HG03378 (cell line): ENCODE data around the gene LSR.

Source experiments
- ATAC-seq: cut with Tn5 transposase; IDR thresholded peaks from one replicate; pipeline ENCODE4 v1.9.1; 2021; ENCODE audit warnings: mild to moderate bottlenecking, moderate library complexity; ENCODE audit not compliant: unreplicated experiment

Gene LSR

DNA sequence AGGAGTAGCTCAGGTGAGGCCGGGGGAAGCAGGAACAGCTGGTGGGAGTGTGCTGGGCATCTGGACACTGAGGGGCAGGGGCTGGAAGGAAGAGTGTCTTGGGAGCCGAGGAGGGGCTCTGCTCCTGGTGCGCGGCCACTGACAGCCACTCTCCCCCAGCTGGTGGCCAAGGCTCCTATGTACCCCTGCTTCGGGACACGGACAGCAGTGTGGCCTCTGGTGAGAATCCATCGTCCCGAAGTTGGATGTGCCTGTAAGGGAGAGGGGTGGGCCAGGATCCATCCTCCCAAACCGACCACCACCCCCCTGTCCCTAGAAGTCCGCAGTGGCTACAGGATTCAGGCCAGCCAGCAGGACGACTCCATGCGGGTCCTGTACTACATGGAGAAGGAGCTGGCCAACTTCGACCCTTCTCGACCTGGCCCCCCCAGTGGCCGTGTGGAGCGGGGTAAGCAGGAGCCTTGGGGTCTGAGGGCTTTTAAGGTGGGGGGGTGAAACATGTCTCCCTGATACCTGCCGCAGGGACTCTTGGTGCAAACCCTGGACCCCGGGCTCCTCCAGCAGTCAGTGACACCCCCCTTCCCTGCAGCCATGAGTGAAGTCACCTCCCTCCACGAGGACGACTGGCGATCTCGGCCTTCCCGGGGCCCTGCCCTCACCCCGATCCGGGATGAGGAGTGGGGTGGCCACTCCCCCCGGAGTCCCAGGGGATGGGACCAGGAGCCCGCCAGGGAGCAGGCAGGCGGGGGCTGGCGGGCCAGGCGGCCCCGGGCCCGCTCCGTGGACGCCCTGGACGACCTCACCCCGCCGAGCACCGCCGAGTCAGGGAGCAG lies 17.9 kb downstream of the LSR start:
- no peak for ATAC-seq

DNA sequence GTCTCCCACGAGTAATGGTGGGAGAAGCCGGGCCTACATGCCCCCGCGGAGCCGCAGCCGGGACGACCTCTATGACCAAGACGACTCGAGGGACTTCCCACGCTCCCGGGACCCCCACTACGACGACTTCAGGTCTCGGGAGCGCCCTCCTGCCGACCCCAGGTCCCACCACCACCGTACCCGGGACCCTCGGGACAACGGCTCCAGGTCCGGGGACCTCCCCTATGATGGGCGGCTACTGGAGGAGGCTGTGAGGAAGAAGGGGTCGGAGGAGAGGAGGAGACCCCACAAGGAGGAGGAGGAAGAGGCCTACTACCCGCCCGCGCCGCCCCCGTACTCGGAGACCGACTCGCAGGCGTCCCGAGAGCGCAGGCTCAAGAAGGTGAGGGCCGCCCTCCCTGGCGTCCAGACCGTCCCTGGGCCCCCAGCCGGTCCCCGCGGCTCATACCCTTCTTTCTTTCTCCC lies 18.6 kb downstream of the LSR start:
- ATAC-seq, result no peak

DNA sequence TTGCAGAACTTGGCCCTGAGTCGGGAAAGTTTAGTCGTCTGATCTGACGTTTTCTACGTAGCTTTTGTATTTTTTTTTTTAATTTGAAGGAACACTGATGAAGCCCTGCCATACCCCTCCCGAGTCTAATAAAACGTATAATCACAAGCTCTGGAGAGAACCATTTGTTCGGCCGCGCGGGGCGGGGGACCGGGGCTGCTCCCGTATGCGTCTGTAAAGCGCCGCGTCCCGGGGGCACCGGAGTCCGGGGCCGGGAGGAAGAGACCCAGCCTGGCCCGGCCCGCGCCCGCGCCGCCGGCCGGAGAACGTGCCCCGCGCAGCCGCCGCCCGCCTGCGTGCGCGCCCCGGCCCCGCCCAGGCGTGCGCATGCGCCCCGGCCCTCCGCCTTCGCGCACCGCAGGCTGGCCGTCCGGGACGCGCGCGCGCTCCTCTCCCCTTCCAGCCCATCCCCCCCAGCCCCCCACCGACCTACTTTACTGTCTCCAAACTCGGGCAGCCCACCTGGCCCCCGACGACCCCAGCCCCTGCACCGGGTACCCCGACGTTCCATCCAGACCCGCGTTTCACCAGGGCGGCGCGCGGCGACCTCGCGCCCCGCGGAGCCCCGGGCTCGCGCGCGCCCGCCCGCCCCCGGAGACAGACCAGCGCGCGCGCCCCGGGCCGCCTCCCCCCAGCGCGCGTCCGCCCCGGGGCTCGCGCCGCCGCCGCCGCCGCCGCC lies 19.2 kb downstream of the LSR start:
- no peak for ATAC-seq

DNA sequence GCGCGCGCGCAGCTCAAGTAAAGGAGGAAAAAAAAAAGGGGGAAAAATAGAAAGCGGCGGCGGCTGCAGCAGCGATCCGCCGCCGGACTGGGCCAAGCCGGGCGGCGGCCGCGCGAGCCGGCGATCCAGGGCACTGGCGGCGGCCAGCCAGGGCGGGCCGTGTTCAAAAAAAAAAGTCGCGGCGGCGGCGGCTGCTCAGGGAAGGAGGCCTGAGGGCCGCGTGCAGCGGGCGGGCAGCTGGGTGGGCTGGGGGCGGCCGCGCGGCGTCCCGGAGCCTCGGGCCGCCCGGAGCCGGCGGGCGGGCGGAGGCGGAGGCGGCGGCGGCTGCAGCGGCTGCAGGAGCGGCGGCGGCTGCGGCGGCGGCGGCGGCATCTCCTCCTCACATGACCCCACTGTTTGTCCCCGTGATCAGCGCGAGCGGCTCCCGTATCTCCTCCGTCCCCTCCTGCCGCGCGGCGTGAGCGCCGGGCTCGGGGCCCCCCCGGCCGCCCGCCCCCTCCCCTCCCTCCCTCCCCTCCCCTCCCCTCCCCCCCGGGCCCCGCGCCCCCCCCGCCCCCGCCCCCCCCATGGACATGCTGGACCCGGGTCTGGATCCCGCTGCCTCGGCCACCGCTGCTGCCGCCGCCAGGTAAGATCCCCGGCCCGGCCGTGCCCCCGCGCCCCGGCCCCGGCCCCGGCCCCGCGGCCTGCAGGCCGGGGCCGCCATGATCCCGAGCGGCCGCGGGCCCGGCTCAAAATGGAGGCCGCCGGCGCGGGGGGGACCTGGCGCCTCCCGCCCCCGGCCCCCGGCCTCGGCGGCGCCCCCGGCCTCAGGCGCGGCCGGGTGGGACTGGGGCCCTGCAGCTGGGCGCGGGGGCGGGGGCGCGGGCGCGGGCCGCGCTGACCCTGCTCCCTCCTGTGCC lies 20.0 kb downstream of the LSR start, which contains the start of gene USF2:
Gene USF2, plus strand, starts transcription at position 427 of the 902 bp plus-strand sequence. Its CDS starts 140 bp downstream, at position 567.
- no peak for ATAC-seq

DNA sequence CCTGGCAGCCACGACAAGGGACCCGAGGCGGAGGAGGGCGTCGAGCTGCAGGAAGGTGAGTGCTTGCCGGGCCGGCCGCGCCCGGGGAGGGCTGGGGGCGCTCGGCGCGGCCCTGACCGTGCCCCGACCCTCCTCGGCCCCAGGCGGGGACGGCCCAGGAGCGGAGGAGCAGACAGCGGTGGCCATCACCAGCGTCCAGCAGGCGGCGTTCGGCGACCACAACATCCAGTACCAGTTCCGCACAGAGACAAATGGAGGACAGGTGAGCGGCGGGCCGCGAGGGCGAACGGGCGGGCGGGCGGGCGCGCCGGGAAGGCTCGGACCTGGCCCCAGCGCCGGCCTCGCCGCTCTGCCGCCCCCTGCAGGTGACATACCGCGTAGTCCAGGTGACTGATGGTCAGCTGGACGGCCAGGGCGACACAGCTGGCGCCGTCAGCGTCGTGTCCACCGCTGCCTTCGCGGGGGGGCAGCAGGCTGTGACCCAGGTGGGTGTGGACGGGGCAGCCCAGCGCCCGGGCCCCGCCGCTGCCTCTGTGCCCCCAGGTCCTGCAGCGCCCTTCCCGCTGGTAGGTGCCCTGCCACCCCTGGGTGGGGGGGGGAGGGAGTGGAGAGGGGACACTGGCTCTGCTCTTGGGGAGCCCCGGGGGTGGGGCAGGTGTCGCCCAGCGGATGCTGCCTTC lies 20.8 kb downstream of the LSR start:
- ATAC-seq, result peak; percentile 44

DNA sequence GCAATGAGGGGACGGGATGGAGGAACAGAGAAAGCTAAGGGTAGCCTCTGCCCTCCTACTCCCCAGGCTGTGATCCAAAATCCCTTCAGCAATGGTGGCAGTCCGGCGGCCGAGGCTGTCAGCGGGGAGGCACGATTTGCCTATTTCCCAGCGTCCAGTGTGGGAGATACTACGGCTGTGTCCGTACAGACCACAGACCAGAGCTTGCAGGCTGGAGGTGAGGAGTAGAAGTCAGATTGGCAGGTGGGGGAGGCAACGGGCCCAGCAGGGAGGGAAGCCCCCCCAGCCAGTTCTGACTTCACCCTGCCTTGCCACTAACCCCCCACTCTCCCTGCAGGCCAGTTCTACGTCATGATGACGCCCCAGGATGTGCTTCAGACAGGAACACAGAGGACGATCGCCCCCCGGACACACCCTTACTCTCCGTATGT lies 21.6 kb downstream of the LSR start:
- ATAC-seq, result no peak

DNA sequence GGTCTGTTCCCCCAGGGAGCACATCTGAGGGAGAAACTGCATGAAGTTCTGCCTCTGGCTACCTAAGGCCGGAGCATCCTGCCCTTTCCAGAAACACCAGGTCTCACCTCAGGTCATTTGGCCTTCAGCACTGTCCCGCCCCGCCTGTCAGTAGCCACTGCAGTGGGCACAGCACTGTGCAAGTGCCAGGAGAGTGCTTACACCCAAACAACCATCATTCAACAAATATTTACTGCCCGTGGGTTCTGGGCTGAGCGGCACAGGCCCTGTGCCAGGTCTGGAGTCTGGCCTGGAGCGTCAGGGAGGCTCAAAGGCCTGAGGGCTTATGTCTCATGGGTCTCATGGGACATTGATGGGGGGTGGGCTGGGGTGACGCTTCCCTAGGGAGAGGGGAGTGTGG lies 22.7 kb downstream of the LSR start:
- no peak for ATAC-seq

DNA sequence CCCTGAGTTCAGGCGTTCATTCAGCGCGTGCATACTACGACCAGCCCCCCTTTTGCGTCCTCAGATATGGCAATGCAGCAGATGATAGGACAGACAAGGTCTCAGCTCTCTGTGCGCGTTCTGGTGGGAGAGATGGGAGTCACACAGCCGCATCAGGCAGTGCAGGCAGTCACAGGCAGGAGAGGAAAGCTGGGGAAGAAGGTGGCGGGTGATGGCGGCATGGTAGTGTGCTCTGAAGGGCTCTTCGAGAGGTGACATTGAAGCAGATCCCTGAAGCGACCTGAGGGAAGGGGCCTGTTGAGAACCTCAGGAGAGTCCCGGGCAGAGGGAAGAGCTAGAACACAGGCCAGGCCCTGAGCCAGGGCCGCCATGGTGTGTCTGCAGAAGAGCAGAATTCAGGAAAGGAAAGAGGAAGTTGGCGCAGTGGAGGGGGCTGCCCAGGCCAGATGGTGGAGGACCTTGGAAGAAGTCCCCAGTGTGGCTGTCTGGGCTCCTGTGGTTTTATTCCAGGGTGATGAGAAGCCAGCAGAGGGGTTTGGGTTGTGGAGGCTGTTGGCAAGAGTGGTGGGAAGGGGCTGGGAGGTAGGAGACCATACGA lies 23.4 kb downstream of the LSR start:
- no peak for ATAC-seq

DNA sequence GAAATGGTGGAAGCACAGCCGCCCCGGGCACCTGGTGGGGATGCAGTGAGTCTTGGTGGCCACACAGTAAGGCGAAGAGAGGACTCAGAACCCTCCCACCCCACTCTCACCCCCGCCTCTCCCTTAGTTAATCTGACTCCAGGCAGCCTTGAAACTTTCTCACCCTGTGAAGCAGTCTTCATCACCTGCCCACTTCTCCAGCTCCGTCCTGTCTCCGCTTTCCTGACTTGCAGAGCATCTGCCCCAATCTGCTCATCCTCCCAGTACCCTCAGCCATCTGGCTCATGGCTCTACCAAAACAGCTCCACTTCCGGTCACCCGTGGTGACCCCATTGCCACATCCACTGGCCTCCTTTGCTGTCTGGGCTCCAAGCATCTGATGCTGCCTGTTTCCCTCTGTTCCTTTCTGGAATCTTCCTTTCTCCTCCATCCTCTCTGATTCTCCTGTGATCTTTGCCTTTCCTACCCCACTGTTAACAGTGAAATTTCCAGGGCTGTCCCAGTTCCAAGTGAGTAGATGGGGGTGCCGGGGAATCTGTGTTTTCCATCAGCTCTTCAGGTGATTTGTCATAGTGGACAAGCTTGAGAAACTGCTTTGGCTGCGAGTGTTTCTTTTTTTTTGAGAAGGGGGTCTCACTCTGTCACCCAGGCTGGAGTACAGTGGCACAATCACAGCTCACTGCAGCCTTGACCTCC lies 24.3 kb downstream of the LSR start:
- ATAC-seq, result no peak

DNA sequence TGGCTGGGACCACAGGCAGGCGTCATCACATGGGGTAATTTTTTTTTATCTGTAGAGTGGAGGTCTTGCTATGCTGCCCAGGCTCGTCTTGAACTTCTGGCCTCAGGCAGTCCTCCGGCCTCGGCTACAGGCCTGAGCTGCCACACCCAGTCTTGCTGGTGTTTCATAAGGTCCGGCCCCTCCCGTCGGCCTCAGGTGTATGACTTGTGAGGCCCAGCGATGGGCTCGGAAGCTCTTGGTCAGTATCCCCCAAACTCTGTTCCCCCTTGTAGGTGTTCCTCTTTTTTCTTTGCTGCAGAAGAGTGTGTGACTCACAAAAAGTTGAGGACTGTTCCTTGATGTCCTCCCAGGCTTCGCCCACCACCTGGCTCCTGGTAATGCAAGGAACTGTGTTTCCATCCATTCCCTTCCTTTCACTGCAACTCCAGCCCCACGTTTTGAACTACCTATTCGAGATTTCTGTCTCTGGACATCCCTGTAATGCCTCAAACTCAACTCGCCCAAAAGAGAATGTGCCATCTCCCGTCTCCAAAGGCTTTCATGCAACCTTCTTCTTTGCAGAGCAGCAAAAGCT lies 25.0 kb downstream of the LSR start:
- no peak for ATAC-seq

DNA sequence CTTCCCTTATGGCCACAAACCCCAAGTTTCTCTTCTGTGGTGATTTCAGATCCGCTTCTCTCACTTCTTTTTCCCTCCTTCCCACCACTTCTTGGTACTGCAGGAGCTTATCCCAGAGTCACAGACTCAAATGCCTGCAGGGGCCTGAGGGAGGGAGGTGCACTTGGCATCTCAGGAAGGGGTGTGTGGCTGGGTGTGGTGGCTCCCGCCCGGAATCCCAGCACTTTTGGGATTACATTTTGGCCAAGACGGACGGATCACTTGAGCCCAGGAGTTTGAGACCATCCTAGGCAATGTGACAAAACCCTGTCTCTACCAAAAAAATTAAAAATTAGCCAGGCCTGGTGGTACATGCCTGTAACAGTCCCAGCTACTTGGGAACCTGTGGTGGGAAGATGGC lies 25.5 kb downstream of the LSR start:
- ATAC-seq, result no peak

DNA sequence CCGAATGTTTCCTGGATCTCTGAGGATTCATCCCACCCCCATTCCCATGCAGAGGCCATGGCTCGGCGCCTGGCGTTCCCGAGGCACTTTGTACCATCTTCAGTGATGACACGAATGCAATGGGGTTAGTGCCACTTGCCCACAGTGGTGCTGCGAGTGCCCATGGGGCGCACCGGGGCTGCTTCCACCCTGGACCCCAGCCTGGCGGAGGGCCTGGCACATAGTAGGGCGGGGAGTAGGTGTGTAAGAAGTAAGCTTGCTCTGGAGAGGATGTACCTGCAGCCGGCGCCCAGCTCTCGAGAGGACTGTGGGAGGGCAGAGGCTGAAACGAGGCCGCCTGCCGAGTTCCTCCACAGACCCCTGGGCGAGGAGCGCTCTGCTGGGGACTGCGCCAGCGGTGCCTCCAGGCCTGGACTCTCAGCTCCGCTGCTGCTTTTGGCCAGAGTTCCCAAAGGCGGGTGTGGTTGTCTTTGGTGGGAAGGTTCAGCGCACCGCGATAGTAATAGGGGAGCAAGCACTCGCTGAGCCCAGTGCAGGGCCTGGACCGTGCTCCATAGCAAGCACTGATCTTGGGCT lies 28.0 kb downstream of the LSR start:
- no peak for ATAC-seq

DNA sequence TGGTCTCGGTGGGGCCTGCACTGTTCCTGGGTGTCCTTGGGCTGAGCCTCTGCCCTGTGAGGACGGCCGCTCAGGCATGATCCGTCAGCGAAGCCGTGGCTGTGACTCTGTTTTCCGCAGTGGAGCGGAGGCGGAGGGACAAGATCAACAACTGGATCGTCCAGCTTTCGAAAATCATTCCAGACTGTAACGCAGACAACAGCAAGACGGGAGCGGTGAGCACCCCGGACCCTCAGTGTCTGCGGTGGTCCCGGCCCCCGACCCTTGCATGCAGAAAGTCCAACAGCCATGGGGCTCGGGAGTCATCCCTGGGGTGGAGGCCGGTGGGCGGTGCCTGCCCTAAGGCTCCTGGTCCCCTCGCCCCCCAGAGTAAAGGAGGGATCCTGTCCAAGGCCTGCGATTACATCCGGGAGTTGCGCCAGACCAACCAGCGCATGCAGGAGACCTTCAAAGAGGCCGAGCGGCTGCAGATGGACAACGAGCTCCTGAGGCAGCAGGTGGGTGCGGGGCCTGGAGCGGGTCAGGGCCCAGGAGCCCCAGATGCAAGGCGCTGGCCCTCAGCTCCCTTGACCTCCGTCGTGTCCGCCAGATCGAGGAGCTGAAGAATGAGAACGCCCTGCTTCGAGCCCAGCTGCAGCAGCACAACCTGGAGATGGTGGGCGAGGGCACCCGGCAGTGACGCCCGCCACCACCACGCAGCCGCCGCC lies 29.9 kb downstream of the LSR start:
- ATAC-seq, result no peak

DNA sequence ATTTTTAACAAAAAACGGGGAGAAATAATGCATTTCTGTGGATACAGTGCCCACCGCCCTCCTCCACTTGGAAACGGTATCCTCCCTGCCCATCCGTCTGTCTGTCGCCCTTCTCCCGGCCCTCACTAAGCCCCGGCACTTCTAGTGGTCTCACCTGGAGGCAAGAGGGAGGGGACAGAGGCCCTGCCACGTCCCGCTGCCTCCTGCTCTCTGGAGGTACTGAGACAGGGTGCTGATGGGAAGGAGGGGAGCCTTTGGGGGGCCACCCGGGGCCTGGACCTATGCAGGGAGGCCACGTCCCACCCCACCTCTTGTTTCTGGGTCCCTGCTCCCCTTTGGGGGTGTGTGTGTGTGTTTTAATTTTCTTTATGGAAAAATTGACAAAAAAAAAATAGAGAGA lies 30.6 kb downstream of the LSR start:
- ATAC-seq, result no peak

DNA sequence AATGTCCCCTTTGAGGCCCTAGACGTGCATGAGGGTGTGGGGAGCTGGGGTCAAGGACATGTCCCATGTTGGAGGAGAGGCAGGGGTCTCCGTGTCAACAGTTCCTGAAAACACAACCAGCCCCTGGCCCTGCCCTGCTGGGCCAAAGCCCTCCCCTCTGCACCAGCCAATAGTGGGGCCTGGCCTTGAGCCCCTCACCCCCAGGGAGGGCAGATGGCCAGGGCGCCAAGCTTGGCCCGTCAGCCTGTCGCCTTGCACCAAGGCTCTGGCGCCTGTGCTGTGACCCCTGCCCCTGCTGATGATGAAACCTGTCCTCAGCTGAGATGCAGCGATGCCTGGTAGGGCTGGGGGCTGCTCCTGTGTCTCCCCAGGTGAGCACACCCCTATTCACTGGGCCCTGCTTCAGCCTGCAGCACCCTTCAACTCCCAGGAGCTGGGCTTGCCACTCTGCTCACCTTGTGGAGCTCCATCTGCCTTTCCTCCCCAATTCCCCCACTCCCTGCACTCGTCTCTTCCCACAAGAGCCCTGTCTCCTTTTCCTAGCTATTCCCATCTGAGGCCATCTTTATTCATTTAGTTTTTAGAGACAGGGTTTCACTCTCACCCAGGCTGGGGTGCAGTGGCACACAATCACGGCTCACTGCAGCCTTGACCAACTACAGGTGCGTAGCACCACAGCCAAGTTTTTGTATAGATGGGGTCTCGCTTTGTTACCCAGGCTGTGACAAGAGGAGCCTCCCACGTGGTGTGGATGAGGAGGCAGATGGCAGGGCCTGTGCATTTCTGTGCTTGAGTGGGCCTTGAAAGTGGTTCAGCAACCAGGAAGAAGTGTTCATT lies 31.4 kb downstream of the LSR start:
- ATAC-seq, result no peak

DNA sequence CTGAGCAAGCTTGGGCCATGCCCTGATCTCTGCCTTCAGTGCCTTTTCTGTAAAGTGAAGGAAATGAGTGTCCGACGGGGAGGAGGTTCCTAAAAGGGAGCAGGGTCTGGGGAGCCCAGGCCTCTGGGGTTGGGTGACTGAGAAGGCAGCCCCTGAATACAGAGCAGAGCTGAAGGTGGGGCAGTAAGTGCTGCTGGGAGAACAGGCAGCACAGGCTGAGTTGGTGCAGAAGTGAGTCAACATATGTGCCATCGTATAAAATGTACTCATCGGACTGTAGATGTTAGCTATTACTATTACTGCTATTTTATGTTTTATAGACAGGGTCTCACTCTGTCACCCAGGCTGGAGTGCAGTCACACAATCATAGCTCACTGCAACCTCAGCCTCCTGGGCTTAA lies 32.5 kb downstream of the LSR start:
- ATAC-seq, result no peak
